IMR-90 (cell line): ENCODE measurements around the gene RUNX2. TPM values are rescaled to one million over a fixed set of nuclear protein-coding genes. Genes with fewer than 3 reads are reported as not detected.

Experiments
- polyA plus RNA-seq, 3 experiments: library from polyadenylated mRNA; depleted of rRNA; stranded (reverse); fragments of >200 nt; gene quantifications; 2 replicates each; pipeline ENCODE4 v1.2.3, GENCODE V29; 2012; ENCODE audit warnings: low replicate concordance in 1 of 3
- total RNA-seq: library from RNA; depleted of rRNA; stranded (reverse); fragments of >200 nt; gene quantifications from 2 replicates; pipeline ENCODE4 v1.2.3, GENCODE V29; 2012; rRNA removed

Gene RUNX2
- total and polyA plus RNA-seq, 2 of the 4 experiments (the other 2 are of a cell fraction), result 2.3 to 4.7 TPM

Other genes with a start within 250 kb of the RUNX2 start
- gene SUPT3H, start 49.6 kb downstream of the RUNX2 start, total RNA-seq, result 4.2 and 5.0 TPM in 2 replicates
- gene SUPT3H, start 49.6 kb downstream of the RUNX2 start, polyA plus RNA-seq (2012; rRNA removed), result 4.5 and 5.4 TPM in 2 replicates